GM13977 (cell line): ENCODE results near the gene FGFRL1.
"Not testable (repeated sequence)": the region's sequence is repeated elsewhere in the genome, so short reads cannot be mapped to it uniquely, and the experiment has no call there.

Source experiments
- DNase-seq: peaks from one replicate; pipeline ENCODE4 v3.0.0; 2012; ENCODE audit warnings: low spot score
- CTCF ChIP-seq: IDR thresholded peaks from 2 replicates; pipeline ENCODE4 v1.5.1; 2012; ENCODE audit warnings: mild to moderate bottlenecking, control low read depth; ENCODE audit not compliant: insufficient read depth; ENCODE audit errors: extremely low read depth, missing control alignments
- in situ Hi-C: fragments of 300-500 bp; cut with MboI; formaldehyde crosslinking; loops from one replicate; pipeline ENCODE4 v1.12.0; 2022; ENCODE audit warnings: low sequenced_read_pairs, low pct_unique_long_range_greater_than_20kb, mixed read lengths, inconsistent platforms; ENCODE audit not compliant: unreplicated experiment

Gene FGFRL1

GRCh38 chr4:1051472-1051871 lies 40.0 kb downstream of the FGFRL1 start:
- no peak for TF ChIP-seq CTCF
- no peak for DNase-seq
- in situ Hi-C loops, result no loop called here

GRCh38 chr4:1052231-1052671 lies 40.8 kb downstream of the FGFRL1 start:
- no peak for DNase-seq
- no peak for TF ChIP-seq CTCF
- in situ Hi-C loops, result no loop called here

- TF ChIP-seq CTCF, result no peak
- in situ Hi-C loops, result no loop called here
- no peak for DNase-seq
Observed at GRCh38 chr4:1053080-1053661, 41.7 kb downstream of the FGFRL1 start.

- in situ Hi-C loops, DNase-seq: not testable (repeated sequence)
Observed at GRCh38 chr4:1053891-1054290, 42.5 kb downstream of the FGFRL1 start.

GRCh38 chr4:1054696-1055242 lies 43.3 kb downstream of the FGFRL1 start:
- in situ Hi-C loops, DNase-seq: not testable (repeated sequence)

GRCh38 chr4:1055243-1055701 lies 43.8 kb downstream of the FGFRL1 start:
- DNase-seq, in situ Hi-C loops: not testable (repeated sequence)

GRCh38 chr4:1055721-1056590 lies 44.5 kb downstream of the FGFRL1 start:
- peak; percentile 56 for DNase-seq
- no peak for TF ChIP-seq CTCF
- in situ Hi-C loops, result no loop called here
